GM12801 (cell line): ENCODE data around the gene ADARB2.

Experiments used
- CTCF ChIP-seq: IDR thresholded peaks from one replicate; pipeline ENCODE4 v1.5.1; 2011; ENCODE audit warnings: control low read depth; ENCODE audit not compliant: insufficient read length; ENCODE audit errors: extremely low read depth

ADARB2 gene

GRCh38 chr10:1576467-1577372 is 160.6 kb downstream of the ADARB2 start:
- no peak for TF ChIP-seq CTCF

- TF ChIP-seq CTCF, result no peak
Measured at GRCh38 chr10:1575481-1576244, 161.7 kb downstream of the ADARB2 start.

- no peak for TF ChIP-seq CTCF
Measured at GRCh38 chr10:1574719-1575118, 162.6 kb downstream of the ADARB2 start.

- TF ChIP-seq CTCF, result no peak
Measured at GRCh38 chr10:1573981-1574380, 163.3 kb downstream of the ADARB2 start.

GRCh38 chr10:1573334-1573969 is 163.9 kb downstream of the ADARB2 start:
- no peak for TF ChIP-seq CTCF

GRCh38 chr10:1572519-1573333 is 164.6 kb downstream of the ADARB2 start:
- TF ChIP-seq CTCF, result no peak
